BLaER1 treated with 17β-estradiol and CSF1 and Interleukin-3, amounts not matched to agents 10 nM and 100 nM (cell line): Measurements from ENCODE around the gene FOXRED1.

Experiments
- H3K27ac ChIP-seq, 11 experiments: shearing (Covaris generic); formaldehyde crosslinking; 2 replicates each; pipeline ENCODE4 v1.8.1; 2022
- H3K27me3 ChIP-seq, 11 experiments: shearing (Covaris generic); formaldehyde crosslinking; 2 replicates each; pipeline ENCODE4 v1.8.1; 2022
- H3K36me3 ChIP-seq, 11 experiments: shearing (Covaris generic); formaldehyde crosslinking; 2 replicates each; pipeline ENCODE4 v1.8.1; 2022
- H3K4me1 ChIP-seq, 10 experiments: shearing (Covaris generic); formaldehyde crosslinking; 2 replicates each; pipeline ENCODE4 v1.8.1; 2022
- H3K4me2 ChIP-seq, 11 experiments: shearing (Covaris generic); formaldehyde crosslinking; 2 replicates each; pipeline ENCODE4 v1.8.1; 2022
- H3K4me3 ChIP-seq, 10 experiments: shearing (Covaris generic); formaldehyde crosslinking; 2 replicates each; pipeline ENCODE4 v1.8.1; 2022
- H3K9ac ChIP-seq, 11 experiments: shearing (Covaris generic); formaldehyde crosslinking; 2 replicates each; pipeline ENCODE4 v1.8.1; 2022
- H3K9me3 ChIP-seq, 11 experiments: shearing (Covaris generic); formaldehyde crosslinking; replicated peaks in 1 of 11; 2 replicates each; pipeline ENCODE4 v1.8.1; 2022
- H4K20me1 ChIP-seq, 11 experiments: shearing (Covaris generic); formaldehyde crosslinking; 2 replicates each; pipeline ENCODE4 v1.8.1; 2022
- Cebpa-rat ChIP-seq, 11 experiments: shearing (Covaris generic); IDR thresholded peaks; 2 replicates each; pipeline ENCODE4 v1.8.1; 2022

The FOXRED1 gene

GRCh38 chr11:126322996-126323395 is 54.0 kb downstream of the FOXRED1 start:
- no peak overlapping the region for H3K27ac ChIP-seq
- TF ChIP-seq Cebpa-rat (IDR thresholded peaks at IDR 0.05), result no peak
- no peaks in the 10 kb centered on the region for H3K9me3 ChIP-seq
- no peak overlapping the region for H3K9ac ChIP-seq
- peaks cover 8 to 22% (median 13%) of the 10 kb centered on the region in 11 experiments; a peak in 20 of 22 replicates for H4K20me1 ChIP-seq
- H3K4me2 ChIP-seq, result no peak overlapping the region
- no peaks in the 10 kb centered on the region for H3K27me3 ChIP-seq
- peaks cover 22 to 44% (median 34%) of the 10 kb centered on the region in 10 experiments for H3K4me1 ChIP-seq
- H3K36me3 ChIP-seq, result peaks cover 0 to 20% (median 6%) of the 10 kb centered on the region in 11 experiments; a peak in 10 of 22 replicates
- H3K4me3 ChIP-seq, result no peak overlapping the region

DNA sequence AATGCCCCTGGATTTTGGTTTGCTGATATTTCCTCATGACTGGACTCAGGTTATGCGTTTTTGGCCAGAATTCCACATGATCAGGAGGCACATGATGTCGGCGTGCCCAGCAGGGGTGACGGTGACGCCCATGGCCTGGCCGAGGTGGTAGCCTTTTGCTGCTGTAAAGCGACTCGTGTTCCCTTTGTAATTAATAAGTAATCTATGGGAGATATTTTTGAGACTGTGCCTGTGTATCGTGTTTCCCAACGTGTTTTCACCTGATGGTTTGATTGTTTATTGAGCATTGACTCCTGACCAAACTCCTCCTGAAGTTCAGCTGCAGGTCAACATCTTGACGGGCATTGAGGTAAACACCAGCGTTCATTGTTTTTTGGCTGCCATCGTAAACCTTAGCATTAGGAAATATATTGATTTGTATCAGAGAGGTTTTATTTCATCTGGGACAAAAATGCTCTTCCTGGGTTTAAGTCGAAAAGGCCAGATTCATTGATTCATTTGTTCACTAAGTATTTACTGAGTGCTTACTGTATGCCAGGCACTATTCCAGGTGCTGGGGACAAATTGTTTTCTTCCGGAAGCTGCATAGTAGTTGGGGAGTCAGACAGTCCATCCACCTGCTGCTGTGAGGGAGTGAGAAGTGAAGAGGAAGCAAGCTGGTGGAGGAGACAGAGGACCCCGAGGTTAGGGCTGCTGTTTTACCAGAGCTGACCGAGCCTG is 58.5 kb downstream of the FOXRED1 start:
- Histone ChIP-seq H3K4me3 (no peak overlapping the region), H3K27ac (no peak overlapping the region)

More for the DNA sequence above, 58.5 kb downstream of the FOXRED1 start:
- H3K9ac ChIP-seq, result no peak overlapping the region
- peaks cover 0 to 27% (median 0%) of the 10 kb centered on the region in 11 experiments; a peak in 9 of 22 replicates for H4K20me1 ChIP-seq
- no peak for TF ChIP-seq Cebpa-rat (IDR thresholded peaks at IDR 0.05)
- peaks cover 0 to 16% (median 8%) of the 10 kb centered on the region in 10 experiments; a peak in 9 of 20 replicates for H3K4me1 ChIP-seq
- peaks cover 12 to 39% (median 25%) of the 10 kb centered on the region in 11 experiments; a peak in 21 of 22 replicates for H3K36me3 ChIP-seq
- H3K27me3 ChIP-seq, result no peaks in the 10 kb centered on the region
- H3K9me3 ChIP-seq, result no peaks in the 10 kb centered on the region
- no peak overlapping the region for H3K4me2 ChIP-seq
